K562 (cell line): ENCODE measurements around the gene ANKFN1. TPM values are rescaled to one million over a fixed set of nuclear protein-coding genes. Genes with fewer than 3 reads are reported as not detected.

ENCODE experiments used
- ATAC-seq: fragments of 200-7000 bp; cut with Tn5 transposase; 3 replicates; pipeline ENCODE4 v1.9.1; 2020; ENCODE audit warnings: moderate library complexity
- BruUV-seq: library from RNA; stranded (reverse); fragments of 400-500 nt; replicated peaks from 2 replicates; lab custom pipeline; 2021; lab: Mats Ljungman, UMichigan
- CTCF ChIA-PET: fragments of 300-600 bp; formaldehyde crosslinking; extraction: SDS; loops from one replicate; lab custom pipeline; 2021; ENCODE audit warnings: low intra/inter-chr PET ratio; lab: Yijun Ruan, JAX
- POLR2A ChIA-PET: fragments of 300-600, 350-650 bp; sonication (Branson Sonifier 250); formaldehyde crosslinking; extraction: SDS; loops from one replicate; lab custom pipeline; 2021; ENCODE audit warnings: antibody characterized with exemption, inconsistent platforms; lab: Yijun Ruan, JAX
- DNase-seq, 4 experiments: peaks; one replicate each; pipeline versions ENCODE4 v3.0.0 to v3.0.0-alpha.2; 2011 to 2018; ENCODE audit warnings: low spot score in 3 of 4, mixed read lengths in 3 of 4; ENCODE audit errors: extremely low read depth in 1 of 4
- FAIRE-seq: peaks from 2 replicates; lab custom pipeline; 2011; peaks lifted over from hg19 to GRCh38; lab: Jason Lieb, UNC
- H2AFZ ChIP-seq: 2 replicates; pipeline ENCODE4 v1.6.0; 2011; ENCODE audit warnings: low read depth, low read length, control low read depth, inconsistent platforms
- H3K27ac ChIP-seq: fragments of 200-600 bp; 3 replicates; pipeline ENCODE4 v1.8.0; 2011; ENCODE audit warnings: low read depth, mild to moderate bottlenecking, control low read depth, inconsistent platforms, low read length, moderate library complexity, mixed read lengths; ENCODE audit errors: extremely low read depth
- H3K27me3 ChIP-seq, 2 experiments: fragments of 300-600 bp in 1 of 2; 2 replicates in 1 of 2; 3 replicates in 1 of 2; pipeline versions ENCODE4 v1.6.0 to v1.8.0; 2011; ENCODE audit warnings: inconsistent platforms in 2 of 2, low read length in 2 of 2, mild to moderate bottlenecking in 1 of 2, mixed read lengths in 1 of 2, moderate library complexity in 1 of 2; ENCODE audit not compliant: control insufficient read depth in 2 of 2, insufficient read depth in 2 of 2
- H3K36me3 ChIP-seq: fragments of 300-600 bp; 3 replicates; pipeline ENCODE4 v1.8.0; 2011; ENCODE audit warnings: mild to moderate bottlenecking, low read length, inconsistent platforms; ENCODE audit not compliant: control insufficient read depth, insufficient read depth
- H3K4me1 ChIP-seq, 2 experiments: fragments of 200-600 bp in 1 of 2; replicated peaks in 1 of 2; 2 replicates in 1 of 2; 3 replicates in 1 of 2; pipeline versions ENCODE4 v1.5.1 to v1.8.0; 2011; ENCODE audit warnings: inconsistent platforms in 2 of 2, low read length in 2 of 2, mild to moderate bottlenecking in 1 of 2, mixed read lengths in 1 of 2, moderate library complexity in 1 of 2; ENCODE audit not compliant: control insufficient read depth in 2 of 2, insufficient read depth in 2 of 2
- H3K4me2 ChIP-seq: 2 replicates; pipeline ENCODE4 v1.6.1; 2011; ENCODE audit warnings: low read length, control low read depth, inconsistent platforms, mixed read lengths; ENCODE audit not compliant: insufficient read depth
- H3K4me3 ChIP-seq: fragments of 200-600 bp; sonication (generic), shearing (Covaris generic); 2 replicates; pipeline ENCODE4 v1.5.1; 2016; ENCODE audit warnings: control low read depth, inconsistent platforms
- H3K79me2 ChIP-seq: fragments of 200-600 bp; 3 replicates; pipeline ENCODE4 v1.8.0; 2011; ENCODE audit warnings: low read length, inconsistent platforms; ENCODE audit not compliant: control insufficient read depth, insufficient read depth
- H3K9ac ChIP-seq, 2 experiments: 2 replicates each; pipeline versions ENCODE4 v1.6.0 to v1.6.1; 2011; ENCODE audit warnings: low read depth in 2 of 2, low read length in 2 of 2, control low read depth in 1 of 2, inconsistent platforms in 1 of 2, mild to moderate bottlenecking in 1 of 2, mixed read lengths in 1 of 2; ENCODE audit not compliant: insufficient read depth in 1 of 2
- H3K9me1 ChIP-seq: one replicate; pipeline ENCODE4 v1.6.0; 2011; ENCODE audit warnings: inconsistent platforms, mild to moderate bottlenecking, low read length, moderate library complexity; ENCODE audit not compliant: control insufficient read depth, insufficient read depth
- H3K9me3 ChIP-seq: replicated peaks from 2 replicates; pipeline ENCODE4 v1.5.1; 2011; ENCODE audit warnings: low read depth, low read length, inconsistent platforms; ENCODE audit not compliant: control insufficient read depth, insufficient read depth
- H4K20me1 ChIP-seq: replicated peaks from 2 replicates; pipeline ENCODE4 v1.6.1; 2011; ENCODE audit warnings: low read length, inconsistent platforms, mixed read lengths; ENCODE audit not compliant: control insufficient read depth, insufficient read depth
- CREBBP ChIP-seq: IDR thresholded peaks from one replicate; pipeline ENCODE4 v1.6.1; 2012; ENCODE audit warnings: low read depth, mild to moderate bottlenecking, control low read depth, inconsistent platforms, low read length
- KLF10 ChIP-seq: fragments of 250-450 bp; sonication (Bioruptor Pico); IDR thresholded peaks from 2 replicates; pipeline ENCODE4 v1.6.1; 2021; ENCODE audit warnings: matching md5 sums
- PTRF ChIP-seq: fragments of 450-650 bp; IDR thresholded peaks from 2 replicates; pipeline ENCODE4 v1.6.1; 2016; ENCODE audit warnings: mild to moderate bottlenecking, missing genetic modification characterization, missing compliant biosample characterization
- RBM34 ChIP-seq: fragments of 200-400 bp; formaldehyde crosslinking; IDR thresholded peaks from 2 replicates; pipeline ENCODE4 v1.6.1; 2018; ENCODE audit warnings: low read length, borderline replicate concordance; ENCODE audit not compliant: insufficient read depth
- TBP ChIP-seq: optimal IDR thresholded peaks from 2 replicates; pipeline ENCODE3; 2011; ENCODE audit warnings: low read depth, low read length, improper control_type of control experiment
- ZBTB2 ChIP-seq: fragments of 450-650 bp; IDR thresholded peaks from 2 replicates; pipeline ENCODE4 v1.6.1; 2016; ENCODE audit warnings: antibody characterized with exemption
- ZBTB43 ChIP-seq: sonication (generic); formaldehyde crosslinking; IDR thresholded peaks from 2 replicates; pipeline ENCODE4 v1.8.0; 2023; ENCODE audit warnings: mild to moderate bottlenecking, missing genetic modification reagents
- ZKSCAN8 ChIP-seq: fragments of 200-800 bp; sonication (Bioruptor generic); IDR thresholded peaks from 2 replicates; pipeline ENCODE4 v1.6.1; 2016; ENCODE audit warnings: missing genetic modification characterization, missing compliant biosample characterization
- ZNF57 ChIP-seq: fragments of 450-650 bp; formaldehyde crosslinking; IDR thresholded peaks from 2 replicates; pipeline ENCODE4 v1.4.0; 2020; ENCODE audit warnings: mild to moderate bottlenecking, moderate library complexity
- WGBS: fragments of 100-300 bp; shearing (Covaris generic); methylation state at CpG from one replicate; pipeline ENCODE4 v1.1.6; 2016; ENCODE audit warnings: low coverage, mixed read lengths; ENCODE audit not compliant: insufficient coverage; ENCODE audit errors: missing lambda C conversion rate; 5-methylcytosine and 5-hydroxymethylcytosine counted together
- in situ Hi-C: fragments of 300-500 bp; cut with MboI; formaldehyde crosslinking; loops from 4 replicates; pipeline ENCODE4 v1.15.0; 2018; ENCODE audit warnings: inconsistent platforms, mixed read lengths
- intact Hi-C: fragments of 100-400 bp; cut with micrococcal nuclease; formaldehyde crosslinking; loops from 2 replicates; pipeline ENCODE4 v1.14.2; 2022
- polyA plus RNA-seq, 8 experiments: library from polyadenylated mRNA; depleted of rRNA in 4 of 8; stranded (reverse) in 5 of 8; unstranded in 3 of 8; fragments of >200 nt; fragmentation: Nextera tagmentation in 2 of 8; fragmentation: Illumina TruSeq in 1 of 8; extraction: Ambion mirVana in 2 of 8; extraction: Trizol in 1 of 8; gene quantifications; 2 replicates each; pipeline versions ENCODE4 v1.2.1 to v1.2.3, GENCODE V29; 2011 to 2014; ENCODE audit warnings: inconsistent platforms in 1 of 8, missing spikeins in 1 of 8
- total RNA-seq, 7 experiments: library from RNA; depleted of rRNA in 6 of 7; stranded (reverse); fragments of >200 nt in 6 of 7; fragmentation: Illumina TruSeq in 2 of 7; extraction: Trizol in 2 of 7; gene quantifications; 2 replicates each; pipeline versions ENCODE4 v1.2.1 to v1.2.3, GENCODE V29; 2011 to 2021; ENCODE audit warnings: low replicate concordance in 1 of 7

The ANKFN1 gene
- total and polyA plus RNA-seq, 9 of the 15 experiments (the other 6 are each of a cell fraction or from before 2014, with no cell fraction given), result 0.04 to 0.39 (median 0.15) TPM; not detected in 1

- BruUV-seq, result no TSS peak
- no peak overlapping the region for H3K9ac ChIP-seq
Measured at GRCh38 chr17:56172517-56172982, 19.3 kb downstream of the ANKFN1 start.

More at GRCh38 chr17:56172517-56172982, 19.3 kb downstream of the ANKFN1 start:
- no peaks in the 10 kb centered on the region for H3K36me3 ChIP-seq
- no peaks in the 10 kb centered on the region for H3K79me2 ChIP-seq
- no peaks in the 10 kb centered on the region for H4K20me1 ChIP-seq
- intact Hi-C loops, result no loop called here
- H3K4me3 ChIP-seq, result no peak overlapping the region
- 0% methylated on average over 5 of the region's 5 CpGs for WGBS
- TF ChIP-seq KLF10 (no peak), ZKSCAN8 (CRISPR knock-in tag) (no peak), CREBBP (no peak), RBM34 (no peak), ZBTB43 (no peak), TBP (no peak), PTRF (tag) (no peak), ZBTB2 (no peak), ZNF57 (CRISPR knock-in tag) (no peak)
- H3K4me2 ChIP-seq, result no peak overlapping the region
- in situ Hi-C loops, result no loop called here
- CTCF ChIA-PET, result no interaction called here
- no peak overlapping the region for H3K27ac ChIP-seq
- H3K4me1 ChIP-seq, result no peaks in the 10 kb centered on the region
- POLR2A ChIA-PET, result interaction anchor here (0.6 kb wide), 2 partner anchors 78 to 1940 kb away, joined by 3 to 4 read pairs; no protein-coding TSS in a partner anchor
- no peaks in the 10 kb centered on the region for H3K27me3 ChIP-seq
- no peak overlapping the region for H2AFZ ChIP-seq
- no peaks in the 10 kb centered on the region for H3K9me3 ChIP-seq
- FAIRE-seq (no peak), ATAC-seq (no peak), DNase-seq (no peak)
- no peaks in the 10 kb centered on the region for H3K9me1 ChIP-seq
